ENCODE results near the gene CNR2.
A peak's percentile ranks its signal among the peaks of the same experiment; 100 is the strongest.
"Not testable (repeated sequence)": the region's sequence is repeated elsewhere in the genome, so short reads cannot be mapped to it uniquely, and the experiment has no call there.

The CNR2 gene

DNA sequence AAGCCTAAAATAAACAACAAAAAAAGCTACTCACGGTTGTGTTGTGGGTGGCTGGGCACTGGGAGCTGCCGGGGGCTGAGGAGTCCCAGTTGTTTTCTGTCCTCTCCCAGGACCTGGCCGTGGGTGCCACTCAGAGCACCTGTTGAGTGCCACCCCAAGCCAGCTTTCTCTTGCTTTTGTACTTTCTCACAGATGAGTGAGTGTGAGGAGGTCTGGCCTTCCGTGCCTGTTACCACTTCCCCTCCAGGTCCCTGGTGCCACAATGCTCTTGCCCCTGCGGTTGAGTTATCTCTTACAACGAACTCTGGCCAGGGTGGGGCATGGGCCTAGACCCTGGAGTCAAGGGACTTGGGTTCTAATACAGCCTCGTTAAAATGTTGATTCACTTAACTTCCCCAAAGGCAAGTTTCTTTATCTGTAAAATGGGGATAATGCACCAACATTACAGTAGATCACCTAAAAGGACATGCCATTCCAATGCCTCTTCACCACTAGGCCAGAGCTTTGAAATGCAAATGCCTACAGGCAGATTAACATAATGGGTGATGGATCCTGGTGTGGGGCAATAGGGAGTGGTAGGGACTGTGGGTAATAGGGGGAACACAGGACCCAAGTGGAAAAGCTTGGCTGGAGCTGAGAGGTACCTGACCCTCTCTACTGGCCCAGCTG is at the start of gene CNR2:
Gene CNR2 (minus strand): TSS at position 151 of the 669 bp plus-strand sequence. CDS start 37,745 bp downstream, outside the sequence.
- no peaks in the 10 kb centered on the region for H3K27me3 ChIP-seq (ENCODE audit: insufficient read depth, low read length)
- no peak within 1 kb of the TSS for H3K9ac ChIP-seq (ENCODE audit: low read depth, low read length)
- no peaks in the 10 kb centered on the region for H3K36me3 ChIP-seq (ENCODE audit: insufficient read depth, low read depth, low read length)
- H3K9me3 ChIP-seq (ENCODE audit: insufficient read depth, low read depth, low read length) = no peaks in the 10 kb centered on the region
- H3K4me3 ChIP-seq (ENCODE audit: low read length) = no peak within 1 kb of the TSS
- no peak within 1 kb of the TSS for H3K27ac ChIP-seq (ENCODE audit: low read length)
- no peaks in the 10 kb centered on the region for H3K4me1 ChIP-seq (ENCODE audit: insufficient read depth, low read length)

- Histone ChIP-seq H3K27ac (ENCODE audit: low read length) (peak overlapping the region; percentile 95), H3K9ac (ENCODE audit: low read depth, low read length) (peak overlapping the region; percentile 98), H3K4me3 (ENCODE audit: low read length) (peak overlapping the region; percentile 97), H3K27me3 (ENCODE audit: insufficient read depth, low read length) (no peaks in the 10 kb centered on the region), H3K36me3 (ENCODE audit: insufficient read depth, low read depth, low read length) (peaks cover 44% of the 10 kb centered on the region), H3K4me1 (ENCODE audit: insufficient read depth, low read length) (no peaks in the 10 kb centered on the region), H3K9me3 (ENCODE audit: insufficient read depth, low read depth, low read length) (no peaks in the 10 kb centered on the region)
Observed at GRCh38 chr1:23960291-23961020, 47.3 kb upstream of the CNR2 start.

GRCh38 chr1:23959461-23960290 is 46.5 kb upstream of the CNR2 start, which contains the start of gene PNRC2:
PNRC2 (plus strand) TSS chr1:23959828; CDS start chr1:23961458, 1,630 bp downstream.
- no peaks in the 10 kb centered on the region for H3K27me3 ChIP-seq (ENCODE audit: insufficient read depth, low read length)
- peak within 1 kb of the TSS; percentile 97 for H3K4me3 ChIP-seq (ENCODE audit: low read length)
- H3K4me1 ChIP-seq (ENCODE audit: insufficient read depth, low read length) = no peaks in the 10 kb centered on the region
- peaks cover 37% of the 10 kb centered on the region for H3K36me3 ChIP-seq (ENCODE audit: insufficient read depth, low read depth, low read length)
- no peaks in the 10 kb centered on the region for H3K9me3 ChIP-seq (ENCODE audit: insufficient read depth, low read depth, low read length)
- H3K27ac ChIP-seq (ENCODE audit: low read length) = peak within 1 kb of the TSS; percentile 99
- H3K9ac ChIP-seq (ENCODE audit: low read depth, low read length) = peak within 1 kb of the TSS; percentile 98

- Histone ChIP-seq H3K4me3 (ENCODE audit: low read length) (peak overlapping the region; percentile 97), H3K27ac (ENCODE audit: low read length) (peak overlapping the region; percentile 99), H3K9me3 (ENCODE audit: insufficient read depth, low read depth, low read length) (no peaks in the 10 kb centered on the region), H3K27me3 (ENCODE audit: insufficient read depth, low read length) (no peaks in the 10 kb centered on the region), H3K9ac (ENCODE audit: low read depth, low read length) (peak overlapping the region; percentile 98), H3K36me3 (ENCODE audit: insufficient read depth, low read depth, low read length) (peaks cover 29% of the 10 kb centered on the region), H3K4me1 (ENCODE audit: insufficient read depth, low read length) (no peaks in the 10 kb centered on the region)
Observed at GRCh38 chr1:23958810-23959460, 45.8 kb upstream of the CNR2 start.

DNA sequence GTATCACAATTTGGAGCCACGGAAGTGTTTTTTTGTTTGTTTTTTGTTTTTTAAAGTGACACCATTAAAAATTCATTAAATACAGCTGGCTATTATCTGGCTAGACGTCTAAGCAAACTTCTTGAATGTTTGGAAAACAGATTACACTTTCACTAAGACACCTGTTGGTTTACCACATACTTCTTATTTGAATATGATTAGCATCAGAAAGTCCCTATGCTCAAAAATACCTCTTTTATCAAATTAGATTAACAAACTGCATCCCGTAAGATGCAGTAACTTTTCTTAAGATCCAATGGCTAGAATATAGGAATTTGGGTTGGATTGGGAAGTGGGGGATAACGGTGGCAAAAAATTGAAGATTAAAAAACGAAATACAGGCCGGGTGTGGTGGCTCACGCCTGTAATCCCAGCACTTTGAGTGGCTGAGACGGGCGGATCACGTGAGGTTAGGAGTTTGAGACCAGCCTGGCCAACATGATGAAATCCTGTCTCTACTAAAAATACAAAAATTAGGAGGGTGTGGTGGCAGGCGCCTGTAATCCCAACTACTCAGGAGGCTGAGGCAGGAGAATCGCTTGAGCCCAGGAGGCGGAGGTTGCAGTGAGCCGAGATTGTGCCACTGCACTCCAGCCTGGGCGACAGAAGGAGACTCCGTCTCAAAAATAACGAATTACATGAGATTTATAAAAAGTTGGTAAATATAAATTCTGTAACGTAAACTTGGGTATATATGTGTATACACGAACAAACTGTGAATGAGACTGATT is 45.1 kb upstream of the CNR2 start:
- not testable (repeated sequence) for H3K27me3 ChIP-seq (ENCODE audit: insufficient read depth, low read length); H3K9me3 ChIP-seq (ENCODE audit: insufficient read depth, low read depth, low read length); H3K4me1 ChIP-seq (ENCODE audit: insufficient read depth, low read length)
- Histone ChIP-seq H3K4me3 (ENCODE audit: low read length) (peak overlapping the region; percentile 97), H3K9ac (ENCODE audit: low read depth, low read length) (peak overlapping the region; percentile 98), H3K27ac (ENCODE audit: low read length) (peak overlapping the region; percentile 99), H3K36me3 (ENCODE audit: insufficient read depth, low read depth, low read length) (peaks cover 22% of the 10 kb centered on the region)

- no peak overlapping the region for H3K4me3 ChIP-seq (ENCODE audit: low read length)
Observed at GRCh38 chr1:23957096-23957495, 43.9 kb upstream of the CNR2 start.

DNA sequence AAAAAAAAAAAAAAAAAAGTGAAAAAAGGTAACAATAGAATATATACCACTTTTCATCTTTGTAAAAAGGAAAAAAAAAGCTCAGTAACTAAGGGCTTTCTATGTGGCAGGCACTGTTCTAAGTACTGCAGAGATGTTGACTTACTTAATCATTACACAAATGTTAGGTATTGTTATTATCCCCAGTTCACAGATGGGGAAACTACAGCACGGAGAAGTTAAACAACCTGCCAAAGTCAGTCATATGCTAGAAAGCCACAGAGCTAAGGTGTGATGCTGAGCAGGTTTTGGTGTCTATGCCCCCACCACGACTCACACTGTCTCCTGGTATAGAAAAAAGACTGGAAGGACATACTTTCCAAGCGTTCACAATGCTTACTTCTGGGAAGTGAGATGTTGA is 39.9 kb upstream of the CNR2 start:
- Histone ChIP-seq H3K9me3 (ENCODE audit: insufficient read depth, low read depth, low read length) (no peaks in the 10 kb centered on the region), H3K36me3 (ENCODE audit: insufficient read depth, low read depth, low read length) (no peaks in the 10 kb centered on the region), H3K4me3 (ENCODE audit: low read length) (no peak overlapping the region), H3K27ac (ENCODE audit: low read length) (no peak overlapping the region), H3K9ac (ENCODE audit: low read depth, low read length) (no peak overlapping the region), H3K27me3 (ENCODE audit: insufficient read depth, low read length) (no peaks in the 10 kb centered on the region), H3K4me1 (ENCODE audit: insufficient read depth, low read length) (no peaks in the 10 kb centered on the region)

More at GRCh38 chr1:23957096-23957495, 43.9 kb upstream of the CNR2 start:
- Histone ChIP-seq H3K36me3 (ENCODE audit: insufficient read depth, low read depth, low read length) (peaks cover 16% of the 10 kb centered on the region), H3K9me3 (ENCODE audit: insufficient read depth, low read depth, low read length) (no peaks in the 10 kb centered on the region), H3K4me1 (ENCODE audit: insufficient read depth, low read length) (no peaks in the 10 kb centered on the region), H3K27me3 (ENCODE audit: insufficient read depth, low read length) (no peaks in the 10 kb centered on the region), H3K9ac (ENCODE audit: low read depth, low read length) (peak overlapping the region; percentile 11; the same call in 1 of the 2 replicates), H3K27ac (ENCODE audit: low read length) (no peak overlapping the region)

- H3K27ac ChIP-seq (ENCODE audit: low read length) = no peak overlapping the region
- H3K27me3 ChIP-seq (ENCODE audit: insufficient read depth, low read length) = no peaks in the 10 kb centered on the region
- no peaks in the 10 kb centered on the region for H3K36me3 ChIP-seq (ENCODE audit: insufficient read depth, low read depth, low read length)
- H3K4me3 ChIP-seq (ENCODE audit: low read length) = no peak overlapping the region
- H3K9me3 ChIP-seq (ENCODE audit: insufficient read depth, low read depth, low read length) = no peaks in the 10 kb centered on the region; the same call in 1 of the 2 replicates
- H3K9ac ChIP-seq (ENCODE audit: low read depth, low read length) = no peak overlapping the region
- no peaks in the 10 kb centered on the region for H3K4me1 ChIP-seq (ENCODE audit: insufficient read depth, low read length)
Observed at GRCh38 chr1:23947366-23947765, 34.2 kb upstream of the CNR2 start.

- H3K27me3 ChIP-seq (ENCODE audit: insufficient read depth, low read length) = no peaks in the 10 kb centered on the region
- peaks cover 4% of the 10 kb centered on the region for H3K4me1 ChIP-seq (ENCODE audit: insufficient read depth, low read length)
- peak overlapping the region; percentile 4; the same call in 1 of the 2 replicates for H3K9ac ChIP-seq (ENCODE audit: low read depth, low read length)
- H3K9me3 ChIP-seq (ENCODE audit: insufficient read depth, low read depth, low read length) = no peaks in the 10 kb centered on the region
- H3K4me3 ChIP-seq (ENCODE audit: low read length) = peak overlapping the region; percentile 17; the same call in 1 of the 2 replicates
- no peak overlapping the region for H3K27ac ChIP-seq (ENCODE audit: low read length)
- no peaks in the 10 kb centered on the region for H3K36me3 ChIP-seq (ENCODE audit: insufficient read depth, low read depth, low read length)
Observed at GRCh38 chr1:23936481-23937176, 23.5 kb upstream of the CNR2 start.

DNA sequence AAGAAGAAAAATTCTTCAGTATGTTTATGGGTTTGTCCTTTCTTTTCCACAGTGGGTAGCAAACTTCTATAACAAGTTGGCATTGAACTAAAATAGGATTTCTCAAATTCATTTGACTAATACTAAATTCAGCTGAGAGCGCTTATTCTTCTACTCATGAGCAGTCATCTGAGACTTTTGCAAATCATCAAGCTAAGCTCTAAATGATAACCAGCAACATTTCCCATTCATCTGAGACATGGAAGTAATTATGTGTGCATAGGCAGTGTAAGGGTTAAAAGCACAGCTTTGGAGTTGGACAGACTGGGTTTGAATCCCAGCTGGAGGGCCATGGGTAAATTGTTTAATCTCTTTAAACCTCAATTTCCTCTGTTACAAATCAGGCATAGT is 18.3 kb upstream of the CNR2 start:
- Histone ChIP-seq H3K9me3 (ENCODE audit: insufficient read depth, low read depth, low read length) (no peaks in the 10 kb centered on the region), H3K36me3 (ENCODE audit: insufficient read depth, low read depth, low read length) (no peaks in the 10 kb centered on the region), H3K4me3 (ENCODE audit: low read length) (no peak overlapping the region), H3K4me1 (ENCODE audit: insufficient read depth, low read length) (no peaks in the 10 kb centered on the region; the same call in 1 of the 2 replicates), H3K27ac (ENCODE audit: low read length) (no peak overlapping the region), H3K9ac (ENCODE audit: low read depth, low read length) (no peak overlapping the region), H3K27me3 (ENCODE audit: insufficient read depth, low read length) (no peaks in the 10 kb centered on the region)
